ENCODE results near the gene ATP2B2.

DNA sequence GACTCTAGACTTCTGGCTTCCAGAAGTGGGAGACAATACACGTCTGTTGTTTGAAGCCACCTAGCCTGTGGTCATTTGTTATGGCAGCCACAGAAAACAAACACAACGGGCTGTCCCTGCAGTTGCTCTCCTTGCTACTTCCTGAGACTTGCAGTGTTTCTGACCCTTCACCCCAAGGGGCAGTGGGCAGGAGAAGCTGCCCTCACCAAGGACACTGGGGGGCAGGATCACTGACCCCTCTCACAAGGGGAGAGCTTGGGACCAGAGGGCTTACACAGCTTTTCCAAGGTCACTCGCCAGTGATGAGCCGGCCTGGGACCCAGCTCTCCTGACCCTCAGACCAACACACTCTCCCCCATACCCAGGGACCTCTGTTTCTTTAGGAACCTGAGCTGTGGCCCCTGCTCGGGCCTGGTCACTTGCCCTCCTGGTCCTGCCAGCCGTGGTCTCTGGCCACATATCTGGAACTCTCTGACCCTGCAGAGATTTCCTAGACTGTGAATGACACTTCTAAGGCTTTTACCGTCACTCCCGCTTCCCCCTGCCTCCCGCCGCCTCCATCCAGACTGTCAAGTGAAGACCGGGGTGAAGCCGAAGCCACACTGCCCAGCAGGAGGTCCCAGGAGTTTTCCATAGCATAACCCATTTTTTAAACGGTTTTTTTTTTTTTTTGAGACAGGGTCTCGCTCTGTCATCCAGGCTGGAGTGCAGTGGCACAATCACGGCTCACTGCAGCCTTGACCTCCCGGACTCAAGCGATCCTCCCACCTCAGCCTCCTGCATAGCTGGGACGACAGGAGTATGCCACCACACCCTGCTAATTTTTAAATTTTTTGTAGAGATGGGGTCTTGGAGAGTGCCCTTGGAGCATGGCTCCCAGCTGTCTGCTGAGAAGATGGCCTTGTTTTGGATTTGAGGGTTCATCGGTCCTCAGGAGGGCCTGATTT lies 4.4 kb downstream of the ATP2B2 start:
- TF ChIP-seq, protein P1, sequence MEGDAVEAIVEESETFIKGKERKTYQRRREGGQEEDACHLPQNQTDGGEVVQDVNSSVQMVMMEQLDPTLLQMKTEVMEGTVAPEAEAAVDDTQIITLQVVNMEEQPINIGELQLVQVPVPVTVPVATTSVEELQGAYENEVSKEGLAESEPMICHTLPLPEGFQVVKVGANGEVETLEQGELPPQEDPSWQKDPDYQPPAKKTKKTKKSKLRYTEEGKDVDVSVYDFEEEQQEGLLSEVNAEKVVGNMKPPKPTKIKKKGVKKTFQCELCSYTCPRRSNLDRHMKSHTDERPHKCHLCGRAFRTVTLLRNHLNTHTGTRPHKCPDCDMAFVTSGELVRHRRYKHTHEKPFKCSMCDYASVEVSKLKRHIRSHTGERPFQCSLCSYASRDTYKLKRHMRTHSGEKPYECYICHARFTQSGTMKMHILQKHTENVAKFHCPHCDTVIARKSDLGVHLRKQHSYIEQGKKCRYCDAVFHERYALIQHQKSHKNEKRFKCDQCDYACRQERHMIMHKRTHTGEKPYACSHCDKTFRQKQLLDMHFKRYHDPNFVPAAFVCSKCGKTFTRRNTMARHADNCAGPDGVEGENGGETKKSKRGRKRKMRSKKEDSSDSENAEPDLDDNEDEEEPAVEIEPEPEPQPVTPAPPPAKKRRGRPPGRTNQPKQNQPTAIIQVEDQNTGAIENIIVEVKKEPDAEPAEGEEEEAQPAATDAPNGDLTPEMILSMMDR (IDR thresholded peaks at IDR 0.05): no peak
- TF ChIP-seq POLR2A (IDR thresholded peaks at IDR 0.05): no peak
